Adipose tissue (tissue), 3 donors: ENCODE measurements around the gene VPS45. TPM values are rescaled to one million over a fixed set of nuclear protein-coding genes. Genes with fewer than 3 reads are reported as not detected.

Experiments
- H3K27ac ChIP-seq: one replicate; pipeline ENCODE4 v1.5.1; 2013; ENCODE audit warnings: low read depth, low read length
- WGBS, 3 donors: extraction: QIAGEN DNeasy Blood & Tissue Kit; methylation state at CpG; one replicate each; pipeline ENCODE4 v1.1.7; 2013; 5-methylcytosine and 5-hydroxymethylcytosine counted together
- polyA plus RNA-seq, 3 donors: library from polyadenylated mRNA; stranded (reverse); fragments of 200-250 nt; gene quantifications; one replicate each; pipeline ENCODE4 v1.2.3, GENCODE V29; 2013
- donor health status: healthy with polysubstance abuse.
- donor health status: Bipolar disorder and iron deficiency.
- donor health status: healthy.

Gene VPS45
- polyA plus RNA-seq, 3 donors, result 9.6 to 22.4 (median 21.3) TPM

DNA sequence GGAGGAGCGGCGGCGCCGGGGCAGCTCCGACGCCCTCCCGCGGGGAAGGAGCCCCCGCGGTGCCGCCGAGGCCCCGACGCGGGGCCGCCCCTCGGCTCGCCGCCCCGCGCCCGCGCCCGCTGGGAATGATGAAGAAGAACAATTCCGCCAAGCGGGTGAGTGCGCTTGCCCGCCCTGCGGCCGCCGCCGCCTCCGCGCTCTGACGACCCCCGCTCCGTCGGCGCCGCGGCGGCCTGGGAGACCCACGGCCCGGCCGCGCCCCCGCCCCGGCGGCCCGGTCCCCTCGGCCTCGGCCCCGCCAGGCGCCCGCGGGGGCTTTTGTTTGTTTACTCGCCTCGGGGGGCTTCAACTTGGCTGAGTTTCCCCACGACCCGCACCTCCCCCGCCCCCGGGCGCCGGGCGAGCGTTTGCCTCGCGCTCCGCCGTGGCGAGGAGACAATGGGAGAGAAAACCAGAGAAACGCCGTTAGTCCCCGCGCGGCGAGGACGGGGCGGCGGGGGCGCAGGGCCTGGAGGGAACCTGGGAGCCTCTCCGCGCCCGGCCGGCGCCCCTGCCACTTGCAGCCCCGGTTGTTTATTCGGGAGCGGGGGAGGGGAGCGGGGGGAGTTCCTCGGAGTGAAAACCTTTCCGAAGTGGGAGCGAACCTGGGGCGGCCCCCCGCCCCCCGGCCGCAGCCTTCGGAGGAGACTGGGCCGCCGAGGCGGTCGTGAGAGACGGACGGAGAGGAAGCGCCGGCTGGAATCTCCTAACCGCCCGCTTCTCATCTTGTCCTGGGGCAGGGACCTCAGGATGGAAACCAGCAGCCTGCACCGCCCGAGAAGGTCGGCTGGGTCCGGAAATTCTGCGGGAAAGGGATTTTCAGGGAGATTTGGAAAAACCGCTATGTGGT lies 82.8 kb downstream of the VPS45 start:
- 0 to 5% (median 0%) methylated on average over 75 to 114 of the region's 114 CpGs for WGBS, 3 donors
- peak overlapping the region; percentile 13 for H3K27ac ChIP-seq

DNA sequence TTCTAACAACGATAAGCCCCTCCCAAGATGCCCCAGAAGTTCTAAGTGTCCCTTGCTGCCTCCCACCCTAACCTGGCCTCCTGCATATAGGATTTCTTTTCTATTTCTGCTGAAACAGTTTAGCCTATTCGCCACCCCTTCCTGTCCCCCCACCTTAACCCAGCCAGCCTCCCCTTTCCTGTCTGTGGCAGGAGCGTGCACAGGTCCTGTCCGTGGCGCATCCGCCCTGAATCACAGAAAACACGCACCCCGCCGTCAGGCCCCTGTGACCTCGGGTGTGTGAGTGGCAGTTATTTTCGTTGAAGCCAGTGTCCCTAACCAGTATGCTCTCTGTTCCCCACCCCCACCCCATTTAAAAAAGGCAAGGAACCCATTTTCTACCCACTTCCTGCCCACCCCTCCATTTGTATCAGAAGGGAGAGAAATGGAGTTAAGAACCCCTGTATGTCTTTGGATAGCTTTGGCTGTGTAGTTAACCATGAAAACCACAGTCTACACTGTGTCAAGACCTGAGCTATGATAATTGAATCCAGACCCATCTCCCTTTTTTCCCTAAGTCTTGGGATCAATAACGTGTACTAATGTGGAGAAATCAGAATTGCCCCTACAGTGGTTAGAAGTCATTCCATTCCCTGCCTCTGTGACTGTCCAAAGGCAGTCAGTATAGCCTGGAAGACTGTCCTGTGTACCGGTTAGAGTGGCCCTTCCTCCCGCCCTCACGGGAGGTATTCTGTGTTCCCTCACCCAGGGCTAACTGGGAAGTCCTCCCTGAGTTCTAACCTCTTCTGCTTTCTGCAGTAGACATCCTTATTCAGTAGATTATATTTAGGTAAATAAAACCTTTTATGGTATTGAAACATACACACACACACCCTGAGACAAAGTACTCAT lies 84.0 kb downstream of the VPS45 start:
- H3K27ac ChIP-seq, result no peak overlapping the region
- 27 to 71% (median 28%) methylated on average over 15 of the region's 15 CpGs for WGBS, 3 donors

DNA sequence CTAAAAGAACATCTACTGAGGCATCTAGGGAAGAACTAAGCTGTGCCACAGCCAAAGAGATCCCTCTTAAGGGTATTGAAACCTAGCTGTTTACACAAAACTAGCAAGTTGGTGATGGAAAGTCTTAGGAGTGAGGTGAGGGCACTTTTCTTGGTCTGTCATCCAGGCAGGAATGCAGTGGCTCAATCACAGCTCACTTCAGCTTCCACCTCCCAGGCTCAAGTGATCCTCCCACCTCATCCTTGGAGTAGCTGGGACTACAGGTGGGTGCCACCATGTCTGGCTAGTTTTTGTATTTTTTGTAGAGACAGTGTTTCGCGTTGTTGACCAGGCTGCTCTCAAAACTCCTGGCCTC lies 84.6 kb downstream of the VPS45 start:
- no peak overlapping the region for H3K27ac ChIP-seq
- 75 to 78% (median 78%) methylated on average over 2 of the region's 2 CpGs for WGBS, 3 donors

DNA sequence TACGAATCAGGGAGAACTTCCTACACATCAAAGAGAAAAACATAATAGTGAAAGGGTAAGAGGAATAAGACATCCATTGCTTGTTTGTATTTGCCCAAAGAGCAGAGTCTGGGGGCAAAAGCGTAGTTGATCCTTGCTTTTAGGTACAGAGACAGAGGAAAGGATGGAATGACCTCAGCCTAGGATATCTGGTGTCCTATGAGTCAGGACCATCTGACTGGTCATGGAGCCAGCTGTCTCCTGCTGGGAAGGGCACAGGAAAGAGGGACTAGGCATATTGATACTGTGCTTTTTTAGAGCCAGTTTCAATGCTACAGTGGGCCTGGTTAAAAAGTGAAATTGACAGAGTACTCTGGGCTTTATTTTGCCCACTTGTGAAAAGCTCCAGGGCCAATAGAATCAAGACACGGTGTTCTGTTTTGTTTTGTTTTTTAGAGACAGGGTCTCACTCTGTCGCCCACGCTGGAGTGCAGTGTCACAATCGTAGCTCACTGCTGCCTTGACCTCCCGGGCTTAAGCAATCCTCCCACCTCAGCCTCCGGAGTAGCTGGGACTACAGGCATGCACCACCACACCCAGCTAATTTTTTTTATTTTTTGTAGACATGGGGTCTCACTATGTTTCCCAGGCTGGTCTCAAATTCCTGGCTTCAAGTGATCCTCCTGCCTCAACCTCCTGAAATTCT lies 85.3 kb downstream of the VPS45 start:
- H3K27ac ChIP-seq, result no peak overlapping the region
- 67 to 88% (median 72%) methylated on average over 8 of the region's 8 CpGs for WGBS, 3 donors

DNA sequence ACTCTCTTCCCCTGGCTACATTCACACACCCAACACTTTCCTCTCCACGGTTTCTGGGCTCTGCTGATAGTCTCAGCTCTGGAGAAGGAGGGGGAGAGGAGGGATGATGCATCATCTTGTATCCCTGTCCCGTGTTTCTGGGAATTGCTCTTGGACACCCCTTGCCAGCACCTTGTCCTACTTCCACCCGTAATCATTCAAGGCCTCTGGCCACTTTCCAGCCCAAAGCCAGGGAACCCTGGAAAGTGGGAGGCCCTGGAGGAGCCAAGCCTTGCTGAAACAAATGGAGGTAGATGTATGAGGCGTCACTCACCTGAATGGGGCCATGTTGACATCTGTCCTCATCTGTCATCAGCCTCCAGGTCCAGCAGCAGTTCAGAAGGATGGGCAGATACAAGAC lies 86.6 kb downstream of the VPS45 start:
- no peak overlapping the region for H3K27ac ChIP-seq
- 55 to 61% (median 55%) methylated on average over 4 of the region's 4 CpGs for WGBS, 3 donors

DNA sequence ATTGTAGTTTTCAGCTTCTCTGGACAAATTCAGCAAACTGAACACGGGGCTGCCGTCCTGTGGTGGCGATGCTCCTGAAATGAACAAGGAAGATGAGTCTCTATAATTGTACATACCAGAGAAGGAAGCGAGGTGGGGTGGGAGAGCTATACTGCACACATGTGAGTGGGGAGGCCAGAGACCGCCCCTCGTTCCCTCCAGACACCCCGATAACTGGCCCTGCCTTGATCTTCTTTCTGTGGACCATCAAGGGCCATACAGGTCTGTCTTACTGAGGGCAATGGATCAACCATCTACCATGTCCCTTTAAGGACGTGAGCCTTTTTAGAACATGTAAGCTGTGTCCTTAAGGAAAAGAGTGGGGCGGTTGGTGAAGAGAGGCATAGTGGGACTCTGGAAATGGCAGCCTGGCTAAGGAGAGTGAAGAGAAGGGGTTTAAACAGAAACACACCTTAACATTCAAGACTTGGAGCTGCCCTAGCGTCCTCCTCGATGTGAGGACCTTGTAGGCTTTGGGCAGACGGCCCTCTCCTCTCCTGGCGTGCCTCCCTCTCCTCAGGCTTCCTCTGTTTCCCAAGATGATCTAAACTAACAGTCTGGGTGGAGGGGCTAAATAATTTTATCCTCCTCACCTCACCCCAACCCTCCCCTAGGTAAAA lies 88.0 kb downstream of the VPS45 start:
- H3K27ac ChIP-seq, result no peak overlapping the region
- 90 to 92% (median 91%) methylated on average over 13 of the region's 13 CpGs for WGBS, 3 donors

DNA sequence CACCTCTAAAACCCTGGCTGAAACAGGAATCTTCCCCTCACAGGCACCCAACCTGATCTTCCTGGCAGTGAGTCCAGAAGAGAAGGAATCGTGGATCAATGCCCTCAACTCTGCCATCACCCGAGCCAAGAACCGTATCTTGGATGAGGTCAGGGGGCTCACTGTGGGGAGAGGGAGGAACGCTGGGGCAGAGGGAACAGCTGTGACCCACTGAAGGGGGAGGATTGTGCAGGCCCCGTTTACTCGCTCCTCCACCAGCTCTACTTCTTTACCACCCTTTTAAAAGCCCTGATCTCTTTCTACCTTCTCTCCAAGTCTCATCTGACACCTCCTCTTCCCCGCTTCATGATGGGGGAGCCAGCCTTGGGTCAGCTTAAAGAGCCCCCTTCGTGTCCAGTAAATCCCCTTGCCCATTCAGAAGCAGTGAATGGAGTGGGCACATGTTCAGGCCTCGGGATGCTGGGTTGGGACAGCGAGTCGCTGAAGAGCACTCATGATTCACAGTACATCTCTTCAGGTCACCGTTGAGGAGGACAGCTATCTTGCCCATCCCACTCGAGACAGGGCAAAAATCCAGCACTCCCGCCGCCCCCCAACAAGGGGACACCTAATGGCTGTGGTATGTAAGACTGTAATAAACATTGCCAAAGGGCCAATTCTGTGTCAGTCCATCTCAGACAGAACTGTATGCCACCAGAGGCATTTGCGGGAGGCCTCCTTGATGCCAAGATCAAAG lies 89.5 kb downstream of the VPS45 start:
- WGBS, 3 donors, result 82 to 87% (median 83%) methylated on average over 16 of the region's 16 CpGs
- no peak overlapping the region for H3K27ac ChIP-seq

DNA sequence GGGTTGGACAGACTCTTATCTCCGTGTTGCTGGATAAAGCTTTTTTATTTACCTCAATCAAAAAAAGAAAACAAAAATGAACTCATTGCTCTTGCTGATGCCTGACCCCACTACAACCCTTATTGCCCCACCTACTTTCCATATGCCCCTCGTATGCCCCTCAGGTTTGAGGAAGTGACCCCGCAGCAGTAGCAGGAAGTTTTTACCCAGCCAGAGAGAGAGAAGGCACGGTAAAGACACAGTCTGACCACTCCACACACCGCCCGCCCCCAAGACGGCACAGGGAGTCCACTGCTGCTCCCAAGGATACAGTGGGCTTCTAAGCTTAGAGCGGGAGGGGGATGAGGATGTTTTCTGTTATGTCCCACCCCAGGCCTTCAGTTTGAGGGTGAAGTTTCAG lies 92.0 kb downstream of the VPS45 start:
- 55 to 83% (median 56%) methylated on average over 8 of the region's 8 CpGs for WGBS, 3 donors
- H3K27ac ChIP-seq, result no peak overlapping the region

DNA sequence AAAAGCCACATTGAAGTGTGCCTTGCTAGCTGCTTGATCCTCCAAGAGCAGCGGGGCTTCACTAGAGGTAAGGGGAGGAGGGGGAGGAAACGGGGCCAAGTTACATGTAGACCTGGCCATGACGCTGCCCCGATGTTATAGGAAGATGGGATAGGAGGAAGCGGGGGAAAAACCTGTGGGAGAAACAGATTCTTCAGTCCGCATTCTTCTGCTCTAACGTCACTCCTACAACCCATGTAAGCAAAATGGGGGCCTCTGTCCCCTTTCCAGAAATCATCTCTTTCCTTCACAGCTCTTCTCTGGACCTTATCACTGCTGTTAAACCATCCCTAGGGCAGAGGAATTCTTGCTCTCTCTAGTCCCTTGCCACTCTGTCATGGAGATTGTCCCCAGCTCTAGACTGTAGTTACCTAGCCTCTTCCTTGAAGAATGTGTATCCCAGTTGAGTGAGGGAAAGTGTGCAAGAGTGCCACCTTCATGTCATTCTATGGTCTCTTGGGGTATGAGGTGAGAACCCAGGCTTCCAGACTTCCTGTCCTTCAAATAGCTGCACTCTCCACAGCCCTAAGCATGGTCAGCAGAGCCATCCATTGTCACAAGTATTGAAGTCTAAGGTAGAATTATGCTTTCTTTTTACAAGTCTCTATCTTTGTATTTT lies 93.5 kb downstream of the VPS45 start:
- WGBS, 3 donors, result 49 to 75% (median 53%) methylated on average over 6 to 7 of the region's 7 CpGs
- no peak overlapping the region for H3K27ac ChIP-seq

DNA sequence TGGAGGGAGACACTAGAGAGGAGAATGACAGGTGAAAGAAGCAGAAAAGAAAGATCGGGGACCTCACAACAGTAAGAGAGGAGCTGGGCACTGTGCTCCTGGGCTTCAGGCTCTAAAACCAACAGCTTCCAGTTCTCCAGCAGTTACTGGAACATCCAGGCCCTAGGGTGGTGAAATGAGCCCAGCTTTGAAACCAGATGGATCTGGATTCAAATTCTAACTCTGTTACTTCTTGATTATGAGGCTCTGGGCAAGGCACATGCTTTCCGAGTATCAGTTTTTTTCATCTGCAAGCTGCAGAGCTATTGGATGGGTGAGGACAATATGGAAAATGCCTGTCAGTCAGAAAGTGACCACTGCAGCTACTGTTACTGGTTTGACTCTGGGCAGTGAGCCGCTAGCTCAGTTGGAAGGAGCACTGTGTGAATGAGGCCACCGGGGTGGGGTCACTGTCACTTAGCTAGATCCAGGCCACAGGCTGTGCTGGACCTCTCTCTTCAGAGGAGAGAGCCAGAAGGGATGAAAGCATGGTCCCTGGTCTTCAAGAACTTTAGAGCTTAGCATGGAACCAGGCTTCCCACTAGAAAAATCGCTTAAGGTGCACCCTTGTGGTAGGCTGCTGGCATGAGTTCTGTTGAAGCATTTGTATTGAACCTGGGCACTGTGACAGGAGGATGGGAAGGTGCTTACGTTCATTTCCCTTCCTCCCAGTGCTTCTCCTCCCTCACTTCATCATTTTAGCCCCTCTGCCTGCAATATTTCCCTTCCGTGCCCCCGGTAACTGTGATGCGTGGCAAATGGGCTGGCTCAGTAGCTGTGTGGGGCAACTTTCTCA lies 94.4 kb downstream of the VPS45 start:
- WGBS, 3 donors, result 58 to 72% (median 62%) methylated on average over 9 of the region's 9 CpGs
- H3K27ac ChIP-seq, result peak overlapping the region; percentile 19

DNA sequence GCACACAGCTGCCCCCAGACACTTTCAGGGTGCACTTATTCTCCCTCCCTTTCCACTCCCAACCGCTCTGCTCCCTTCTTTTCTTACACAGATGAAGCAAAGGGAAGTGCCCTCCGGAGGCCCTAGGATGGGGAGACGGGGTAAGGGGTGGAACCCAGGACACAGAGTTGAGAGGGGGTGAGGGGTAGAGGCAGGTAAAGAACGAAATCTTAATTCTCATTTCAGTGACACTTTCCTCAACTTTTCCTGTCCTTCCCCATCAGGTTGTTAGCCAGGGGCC lies 94.9 kb downstream of the VPS45 start:
- peak overlapping the region; percentile 19 for H3K27ac ChIP-seq
- WGBS, 3 donors, result 30 to 51% (median 31%) methylated on average over 4 of the region's 4 CpGs

DNA sequence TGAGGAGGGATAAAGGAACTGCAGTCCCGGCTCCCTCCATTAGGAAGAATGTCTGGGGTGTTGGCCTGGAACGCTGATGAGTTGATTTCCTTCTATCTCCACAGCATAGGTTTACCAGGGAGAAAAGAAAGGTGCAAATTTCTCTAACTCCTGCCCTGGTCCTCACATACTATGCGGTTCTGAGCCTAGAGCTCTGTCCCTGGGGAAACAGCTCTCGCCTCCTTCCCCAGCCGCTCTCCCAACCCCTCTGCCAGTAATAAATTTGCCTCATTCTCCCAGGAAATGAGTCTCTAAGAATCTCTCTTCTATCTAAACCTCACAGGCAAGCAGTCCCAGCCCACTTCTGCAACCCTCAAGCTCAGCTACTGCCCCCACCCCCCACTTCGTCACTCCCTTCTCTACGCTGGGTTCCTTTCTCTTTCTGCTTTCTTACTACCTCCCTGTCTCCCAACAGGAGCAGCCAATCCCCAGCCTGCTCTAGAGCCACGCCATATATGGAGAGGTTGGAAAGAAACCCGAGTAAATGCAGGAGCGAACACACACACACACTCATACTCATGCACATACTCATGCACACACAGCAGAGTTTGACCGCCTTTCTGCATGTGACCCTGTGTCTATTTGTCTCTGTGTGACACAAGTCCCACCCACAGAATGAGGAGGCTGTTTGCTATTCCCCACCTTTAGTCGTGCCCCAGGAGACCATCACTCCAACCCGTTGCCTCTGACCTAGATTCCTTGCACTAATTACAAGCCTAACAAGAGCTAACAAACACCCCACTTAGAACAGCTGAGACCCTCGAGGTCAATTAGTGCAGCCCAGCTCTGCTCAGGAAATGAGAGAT lies 95.5 kb downstream of the VPS45 start:
- H3K27ac ChIP-seq, result peak overlapping the region; percentile 19
- 11 to 15% (median 13%) methylated on average over 14 of the region's 14 CpGs for WGBS, 3 donors

DNA sequence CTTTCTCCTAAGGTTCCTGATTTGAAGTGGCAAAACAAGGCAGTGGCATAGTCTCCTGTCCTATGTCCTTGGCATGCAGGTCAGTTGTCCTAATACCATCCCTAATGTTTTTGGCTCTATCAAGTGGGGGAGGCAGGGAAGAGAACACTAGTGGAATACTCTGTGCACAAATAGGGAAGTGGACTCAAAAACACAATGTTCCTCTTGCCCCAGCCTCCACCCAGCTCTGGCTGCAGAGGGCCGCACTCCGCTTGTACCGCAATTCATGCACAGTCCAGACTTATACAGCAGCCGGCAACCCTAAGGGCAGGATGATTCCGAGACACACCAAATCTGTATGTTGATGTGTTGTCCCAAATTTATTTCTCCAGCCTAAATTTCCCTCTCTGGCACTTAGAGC lies 96.6 kb downstream of the VPS45 start:
- no peak overlapping the region for H3K27ac ChIP-seq
- 86 to 93% (median 89%) methylated on average over 5 of the region's 5 CpGs for WGBS, 3 donors

DNA sequence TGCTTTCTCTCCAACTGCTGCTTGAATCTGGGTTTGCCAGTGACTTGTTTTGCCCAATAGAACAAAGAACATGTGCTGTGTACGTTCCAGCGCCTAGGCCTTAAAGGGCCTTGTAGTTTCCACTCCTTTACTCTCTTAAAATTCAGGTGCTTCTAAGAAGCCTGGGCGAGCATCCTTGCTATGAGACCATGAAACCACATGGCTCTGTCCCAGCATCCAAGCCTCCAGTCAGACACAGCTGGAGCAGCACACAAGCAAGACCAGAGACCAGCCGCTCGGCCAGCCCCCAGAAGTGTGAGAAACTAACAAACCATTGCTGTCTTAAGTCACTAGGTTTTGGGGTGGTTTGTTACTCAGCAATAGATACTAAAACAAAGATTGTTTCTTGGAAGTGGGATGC lies 97.2 kb downstream of the VPS45 start:
- WGBS, 3 donors, result 88 to 92% (median 90%) methylated on average over 5 of the region's 5 CpGs
- H3K27ac ChIP-seq, result no peak overlapping the region

DNA sequence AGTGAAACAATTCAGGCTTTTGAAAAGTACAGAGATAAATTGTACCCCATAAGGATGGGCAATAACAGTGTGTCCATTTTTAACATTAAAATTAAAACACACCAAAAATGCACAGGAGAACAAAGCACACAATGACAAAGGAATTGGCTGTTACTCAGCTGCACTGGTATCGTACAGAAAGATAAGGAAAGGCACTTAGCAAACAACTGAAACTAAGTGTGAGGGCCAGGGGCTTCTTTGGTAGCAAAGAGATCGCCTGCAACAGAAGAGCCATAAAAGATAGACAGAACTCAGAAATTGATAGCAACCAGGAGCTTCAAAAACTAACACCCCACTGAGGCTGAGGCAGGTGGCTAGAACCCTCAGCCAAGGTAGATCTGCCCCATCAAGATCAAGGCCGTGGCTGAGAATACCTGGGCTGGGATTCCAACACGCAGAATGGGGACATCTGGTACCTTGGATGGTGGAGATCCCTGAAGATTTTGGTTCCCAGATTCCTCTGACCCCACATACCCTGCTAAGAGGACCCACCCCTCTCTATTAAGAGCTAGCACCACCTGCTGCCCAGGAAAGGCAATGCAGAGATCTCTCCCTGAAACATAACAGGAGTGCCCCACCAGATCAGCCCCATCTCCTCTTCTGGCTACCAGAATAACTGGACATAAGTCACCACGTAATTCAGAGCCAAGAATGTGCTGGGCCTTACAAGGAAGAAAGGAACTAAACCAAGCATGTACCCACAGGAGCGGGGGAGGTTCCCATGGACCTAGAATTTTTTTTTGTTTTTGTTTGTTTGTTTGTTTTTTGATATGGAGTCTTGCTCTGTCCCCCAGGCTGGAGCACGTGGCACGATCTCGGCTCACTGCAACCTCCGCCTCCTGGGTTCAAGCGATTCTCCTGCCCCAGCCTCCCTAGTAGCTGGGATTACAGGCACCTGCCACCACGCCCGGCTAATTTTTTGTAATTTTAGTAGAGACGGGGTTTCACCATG lies 98.3 kb downstream of the VPS45 start:
- no peak overlapping the region for H3K27ac ChIP-seq
- WGBS, 3 donors, result 58 to 74% (median 69%) methylated on average over 14 of the region's 14 CpGs
